Hematopoietic multipotent progenitor cell (in vitro differentiated cells): ENCODE data around the gene SDF4. TPM values are rescaled to one million over a fixed set of nuclear protein-coding genes. Genes with fewer than 3 reads are reported as not detected.

ENCODE experiments used
- DNase-seq, 3 donors: peaks; one replicate each; pipeline ENCODE4 v3.0.0-alpha.2; 2011 to 2015; ENCODE audit warnings: low read depth in 2 of 3, low spot score in 2 of 3
- total RNA-seq: library from RNA; depleted of rRNA; stranded (reverse); fragments of >200 nt; gene quantifications from one replicate; pipeline ENCODE4 v1.2.3, GENCODE V29; 2012

Gene SDF4
- total RNA-seq, 1 donor = 67.1 TPM

- no peak for DNase-seq
Measured at GRCh38 chr1:1229770-1230169, 2.0 kb downstream of the SDF4 start.

DNA sequence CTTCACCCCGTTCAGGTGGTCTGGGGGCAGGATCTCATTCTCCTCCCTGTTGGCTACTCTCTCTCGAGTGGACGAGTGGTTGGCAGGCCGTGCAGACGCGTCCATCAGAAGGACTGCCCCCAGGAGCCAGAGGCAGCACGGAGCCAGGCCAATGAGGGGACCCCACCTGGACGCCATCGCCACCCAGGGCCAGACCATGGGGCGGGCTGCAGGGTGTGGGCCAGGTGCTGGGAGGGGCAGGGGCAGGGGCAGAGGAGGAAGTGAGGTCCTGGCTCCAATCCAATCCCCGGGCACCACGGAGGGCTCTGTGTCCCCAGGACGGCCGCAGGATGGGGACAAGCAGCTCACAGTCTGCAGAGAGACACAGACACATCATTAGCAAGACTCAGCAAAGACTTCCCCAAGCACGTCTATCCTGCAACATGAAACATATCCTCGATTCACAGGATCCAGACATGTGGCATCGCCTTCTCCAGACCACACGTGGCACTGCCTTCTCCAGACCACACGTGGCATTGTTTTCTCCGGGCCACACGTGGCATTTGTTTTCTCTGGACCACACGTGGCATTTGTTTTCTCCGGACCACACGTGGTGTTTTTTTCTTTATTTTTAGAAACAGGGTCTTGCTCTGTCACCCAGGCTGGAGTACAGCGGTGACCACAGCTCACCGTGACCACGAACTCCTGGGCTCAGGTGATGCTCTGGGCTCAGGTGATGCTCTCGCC, 3.0 kb downstream of the SDF4 start:
- DNase-seq = no peak

- DNase-seq = no peak
Measured at GRCh38 chr1:1228187-1228586, 3.6 kb downstream of the SDF4 start.

DNA sequence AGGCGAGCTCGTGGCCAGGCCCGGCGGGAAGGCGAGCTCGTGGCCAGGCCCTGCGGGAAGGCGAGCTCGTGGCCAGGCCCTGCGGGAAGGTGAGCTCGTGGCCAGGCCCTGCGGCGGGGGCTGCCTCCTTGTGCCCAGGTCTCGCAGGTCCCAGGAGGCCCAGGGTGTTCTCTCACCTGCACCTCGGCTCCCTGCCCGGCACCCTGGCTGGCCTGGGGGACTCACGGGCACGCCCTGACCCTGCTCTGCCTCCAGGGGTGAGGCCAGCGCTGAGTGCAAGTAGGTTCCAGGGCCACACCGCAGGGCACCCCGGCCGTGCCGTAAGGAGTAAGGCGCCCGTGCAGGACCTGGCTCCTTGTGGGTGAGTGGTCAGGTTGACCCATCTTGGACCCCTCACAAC, 4.4 kb downstream of the SDF4 start:
- no peak for DNase-seq

GRCh38 chr1:1226566-1227362, 5.0 kb downstream of the SDF4 start:
- no peak for DNase-seq

- DNase-seq = no peak
Measured at GRCh38 chr1:1225913-1226312, 5.9 kb downstream of the SDF4 start.

GRCh38 chr1:1225238-1225845, 6.5 kb downstream of the SDF4 start:
- DNase-seq = no peak

DNA sequence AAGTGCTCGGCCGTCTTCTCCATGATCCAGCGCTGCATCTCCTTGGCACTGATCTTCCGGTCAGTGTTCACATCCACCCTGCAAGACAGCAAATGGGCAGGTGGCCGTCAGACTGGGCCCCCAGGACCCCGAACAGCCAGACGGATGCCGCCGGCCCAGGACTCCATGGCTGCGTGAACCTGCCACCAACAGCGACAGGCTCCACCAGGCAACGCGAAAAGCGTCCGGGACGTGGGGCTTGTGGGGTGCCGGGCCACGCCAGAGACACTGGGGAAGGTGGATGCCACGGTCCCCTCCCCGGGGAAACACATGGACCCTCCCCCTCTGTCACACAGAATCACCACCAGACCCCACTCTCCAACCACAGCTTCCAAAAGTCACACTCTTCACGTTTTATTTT, 7.9 kb downstream of the SDF4 start:
- DNase-seq = no peak

DNA sequence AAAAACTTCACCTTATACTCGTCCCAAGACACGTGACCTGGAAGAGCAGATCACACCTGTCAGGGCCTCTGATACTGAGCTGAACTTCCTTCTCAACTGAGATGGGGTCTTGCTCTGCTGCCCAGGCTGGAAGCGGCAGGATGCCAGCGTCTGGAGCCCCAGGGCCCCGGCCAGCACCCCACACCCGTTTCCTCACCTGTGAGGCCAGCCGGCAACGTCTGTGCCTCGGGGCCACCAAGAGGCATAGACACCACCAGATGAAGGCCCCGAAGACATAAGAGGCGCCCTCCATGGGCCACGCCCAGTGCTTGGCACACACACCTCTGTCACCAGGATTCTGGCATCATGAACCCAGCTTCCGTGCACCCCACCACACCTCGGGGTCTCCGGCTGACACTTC, 8.5 kb downstream of the SDF4 start:
- no peak for DNase-seq

DNA sequence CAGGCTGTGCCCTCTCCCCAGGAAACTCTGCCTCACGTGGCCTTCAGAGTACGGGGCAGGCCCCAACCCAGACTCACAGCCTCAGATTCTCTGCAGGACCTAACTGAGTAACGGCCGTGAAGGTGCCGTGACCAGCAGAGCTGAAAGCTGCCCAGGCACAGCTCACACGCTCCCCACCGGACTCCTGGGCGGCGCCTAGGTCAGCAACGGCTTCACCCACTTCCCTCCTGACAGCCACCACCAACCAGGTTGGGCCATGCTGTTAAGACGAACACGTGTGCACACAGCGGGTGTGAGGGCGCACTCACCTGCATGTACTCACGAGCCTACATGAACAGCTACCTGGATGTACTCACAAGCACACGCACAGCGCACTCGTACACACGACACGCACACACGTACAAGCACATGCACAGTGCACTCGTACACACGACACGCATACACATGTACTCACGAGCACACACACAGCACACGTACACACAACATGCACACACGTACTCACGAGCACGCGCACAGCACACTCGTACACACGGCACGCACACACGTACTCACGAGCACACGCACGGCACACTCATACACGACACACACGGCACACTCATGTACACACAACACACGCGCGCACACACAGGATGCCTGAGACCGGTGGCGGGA, 9.1 kb downstream of the SDF4 start:
- no peak for DNase-seq

- no peak for DNase-seq
Measured at GRCh38 chr1:1221887-1222574, 9.8 kb downstream of the SDF4 start.

- DNase-seq = no peak
Measured at GRCh38 chr1:1220197-1220596, 11.6 kb downstream of the SDF4 start.

- no peak for DNase-seq
Measured at GRCh38 chr1:1219341-1219740, 12.5 kb downstream of the SDF4 start.

DNA sequence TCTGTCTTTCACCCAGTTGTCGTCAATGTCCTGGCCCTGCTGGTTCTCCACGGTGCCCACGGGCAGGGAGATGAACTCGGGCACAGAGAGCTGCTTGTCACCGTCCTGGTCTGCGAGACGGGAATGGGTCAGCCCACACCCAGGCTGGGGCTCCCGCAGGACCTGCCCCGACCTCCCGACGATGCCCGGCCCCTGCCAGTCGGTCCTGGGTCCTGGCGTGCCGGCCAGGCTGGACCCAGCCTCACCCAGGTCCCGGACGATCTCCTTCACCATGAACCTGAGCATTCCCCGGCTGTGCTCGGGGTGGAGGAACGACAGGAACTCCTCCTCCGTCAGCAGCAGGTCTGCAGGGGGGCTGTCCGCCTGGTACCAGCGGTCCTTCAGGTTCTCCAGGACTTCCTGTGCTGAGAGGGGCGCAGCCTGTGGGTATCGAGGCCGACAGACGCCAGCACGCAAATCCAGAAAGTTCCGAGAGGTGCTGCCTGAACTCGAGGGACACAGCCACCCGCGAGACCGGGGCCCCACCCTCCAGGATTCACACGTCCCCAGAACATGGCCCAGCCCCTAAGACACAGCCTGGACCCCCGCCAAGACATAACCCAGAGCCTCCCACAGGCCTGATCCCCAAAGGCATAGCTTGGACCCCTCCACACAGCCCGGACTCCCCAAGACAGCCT, 13.1 kb downstream of the SDF4 start:
- DNase-seq = no peak

DNA sequence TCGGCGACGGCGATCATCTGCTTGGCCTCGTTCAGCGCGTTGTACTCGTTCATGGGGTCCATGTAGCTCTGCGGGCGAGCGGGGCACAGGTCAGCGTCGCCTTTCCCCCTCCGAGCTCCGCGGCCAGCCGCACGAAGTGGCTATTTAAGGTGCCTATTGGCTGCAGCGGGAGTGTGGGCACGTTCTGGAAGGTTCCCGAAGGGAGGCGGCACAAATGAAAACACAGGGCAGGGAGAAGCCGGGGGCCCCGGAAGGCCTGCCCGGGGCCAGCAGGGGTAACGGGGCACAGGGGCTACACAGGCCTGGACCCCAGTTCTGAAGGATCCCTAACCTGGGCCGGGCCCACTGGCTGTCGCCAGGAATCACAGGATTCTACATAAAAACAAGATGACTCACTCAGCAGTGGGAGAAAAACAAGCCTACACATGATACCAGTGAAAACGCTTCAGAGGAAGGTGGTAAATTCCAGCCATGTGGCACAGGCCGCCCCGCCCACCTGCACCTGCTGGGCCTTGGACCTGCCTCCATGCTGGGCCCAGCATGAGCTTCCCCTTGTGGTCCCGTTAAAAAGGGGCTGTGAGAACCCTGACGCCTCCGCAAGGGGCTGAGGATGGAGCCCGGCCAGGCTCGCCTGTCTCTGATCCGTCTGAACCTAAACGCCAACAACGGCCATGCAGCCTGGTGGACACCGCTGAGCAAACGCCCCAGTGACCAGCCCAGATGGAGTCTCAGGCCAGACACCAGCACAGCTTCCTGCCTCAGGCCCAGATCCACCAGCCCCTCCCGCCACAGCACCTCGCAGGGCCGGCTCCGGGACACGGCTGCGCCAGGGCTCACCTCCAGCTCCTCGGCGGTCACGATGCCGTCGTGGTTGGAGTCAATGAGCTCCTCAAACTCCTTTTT, 13.9 kb downstream of the SDF4 start:
- DNase-seq = no peak

DNA sequence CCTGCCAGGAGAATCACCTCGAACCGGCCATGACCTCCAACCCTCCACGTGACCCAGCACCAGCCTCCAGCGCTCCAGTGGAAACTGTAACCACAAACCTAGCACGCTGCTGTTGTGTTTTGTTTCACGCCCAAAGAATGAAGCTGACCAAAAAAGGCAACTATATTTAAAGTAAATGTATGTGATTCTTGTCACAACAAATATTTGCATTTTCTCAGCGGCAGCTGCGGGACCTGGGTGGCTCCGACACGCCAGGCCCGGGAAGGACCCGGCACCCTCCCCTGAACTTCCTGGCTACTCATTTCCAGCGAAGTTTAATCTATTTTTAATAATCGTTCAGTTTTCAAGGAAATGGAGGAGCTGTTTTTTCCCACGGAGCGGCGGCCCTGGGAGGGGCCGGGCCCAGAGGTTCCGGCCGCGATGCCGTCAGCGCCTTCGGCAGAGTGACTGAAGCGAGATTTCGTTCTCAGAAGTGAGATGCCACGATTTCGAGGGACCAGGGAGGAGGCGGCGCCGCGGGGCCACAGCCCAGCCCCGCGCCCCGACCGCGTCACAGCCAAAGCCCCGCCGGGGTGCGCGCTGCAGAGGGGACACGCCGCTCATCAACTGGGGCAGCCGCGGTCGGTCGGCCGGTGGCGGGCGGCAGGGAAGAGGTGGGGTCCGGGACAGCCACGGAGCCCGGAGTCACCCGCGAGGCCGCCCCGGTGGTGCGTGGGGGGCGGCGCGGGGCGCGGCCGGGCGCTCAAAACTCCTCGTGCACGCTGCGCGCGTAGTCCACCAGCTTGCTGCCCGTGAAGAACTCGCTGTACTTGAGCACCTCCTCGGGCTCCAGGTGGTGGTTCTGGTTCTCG, 14.8 kb downstream of the SDF4 start:
- no peak for DNase-seq

DNA sequence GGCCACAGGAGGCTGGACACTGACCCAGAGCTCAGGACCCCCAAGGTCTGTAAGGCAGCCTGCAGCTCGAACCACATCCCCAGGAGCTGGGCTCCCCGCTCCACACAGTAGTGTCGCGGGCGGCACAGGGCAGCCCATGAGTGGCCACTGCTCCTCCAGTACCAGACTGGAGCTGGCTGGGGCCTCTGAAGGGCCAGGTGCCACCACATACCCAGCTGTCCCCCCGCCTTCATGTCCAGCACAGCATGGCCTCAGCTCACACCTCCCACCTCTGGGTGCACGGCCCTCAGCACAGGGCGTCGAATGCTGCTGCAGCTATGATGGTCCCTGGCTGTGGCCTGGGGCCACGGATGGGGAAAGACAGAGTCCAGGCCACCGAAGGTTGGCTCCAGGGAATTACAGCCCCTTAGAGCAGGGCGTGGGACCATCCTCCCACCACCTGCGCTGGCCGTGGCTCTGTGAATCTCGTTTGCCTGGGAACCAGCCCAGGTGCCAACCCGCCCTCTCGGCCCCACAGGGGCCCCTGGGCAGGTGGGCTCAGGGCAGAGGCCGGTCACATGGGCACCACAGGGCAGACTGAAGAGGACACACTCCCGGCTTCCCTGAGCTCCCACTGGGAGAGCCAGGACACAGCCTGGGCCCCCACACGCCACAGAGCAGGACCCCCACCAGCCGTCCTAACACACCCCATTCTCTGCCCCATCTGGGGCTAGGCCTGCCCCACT, 15.8 kb downstream of the SDF4 start:
- no peak for DNase-seq
